ENCODE data around the gene CACNA1S.

CACNA1S gene

GRCh38 chr1:201100169-201100930 is 11.9 kb downstream of the CACNA1S start:
- TF ChIP-seq POLR2A (IDR thresholded peaks at IDR 0.05; ENCODE audit: low read depth, low read length): no peak
- FAIRE-seq (no peak), DNase-seq (ENCODE audit: insufficient read length, low spot score) (no peak)

GRCh38 chr1:201098992-201099677 is 13.1 kb downstream of the CACNA1S start:
- no peak for DNase-seq (ENCODE audit: insufficient read length, low spot score)
- TF ChIP-seq POLR2A (IDR thresholded peaks at IDR 0.05; ENCODE audit: low read depth, low read length): no peak
- FAIRE-seq: no peak

GRCh38 chr1:201096977-201097856 is 15.0 kb downstream of the CACNA1S start:
- DNase-seq (ENCODE audit: insufficient read length, low spot score): no peak
- TF ChIP-seq POLR2A (IDR thresholded peaks at IDR 0.05; ENCODE audit: low read depth, low read length): no peak
- no peak for FAIRE-seq

- TF ChIP-seq POLR2A (IDR thresholded peaks at IDR 0.05; ENCODE audit: low read depth, low read length): no peak
- no peak for FAIRE-seq
- DNase-seq (ENCODE audit: insufficient read length, low spot score): no peak
These were observed 16.2 kb downstream of the CACNA1S start for GRCh38 chr1:201096041-201096461.

DNA sequence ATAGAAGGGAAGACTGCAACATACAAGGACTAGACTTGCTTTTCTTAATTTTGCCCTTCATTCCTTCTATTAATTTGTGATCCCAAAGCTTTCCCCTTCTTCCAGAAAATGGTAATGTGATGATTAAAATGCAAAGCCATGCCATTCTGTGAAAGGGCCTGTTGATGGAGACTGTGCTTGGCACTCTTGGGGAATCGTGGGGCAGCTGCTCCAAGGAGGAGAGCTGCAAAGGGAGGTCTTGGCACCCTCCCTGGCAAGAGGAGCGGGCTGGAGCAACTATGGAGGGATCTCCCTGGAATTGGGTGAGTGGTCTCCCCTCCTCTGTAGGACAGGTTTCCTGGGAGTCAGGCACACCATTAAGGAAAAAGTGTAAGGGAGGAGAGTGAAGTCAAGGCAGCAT is 16.6 kb downstream of the CACNA1S start:
- DNase-seq (ENCODE audit: insufficient read length, low spot score) (no peak), FAIRE-seq (no peak)
- TF ChIP-seq POLR2A (IDR thresholded peaks at IDR 0.05; ENCODE audit: low read depth, low read length): no peak

DNA sequence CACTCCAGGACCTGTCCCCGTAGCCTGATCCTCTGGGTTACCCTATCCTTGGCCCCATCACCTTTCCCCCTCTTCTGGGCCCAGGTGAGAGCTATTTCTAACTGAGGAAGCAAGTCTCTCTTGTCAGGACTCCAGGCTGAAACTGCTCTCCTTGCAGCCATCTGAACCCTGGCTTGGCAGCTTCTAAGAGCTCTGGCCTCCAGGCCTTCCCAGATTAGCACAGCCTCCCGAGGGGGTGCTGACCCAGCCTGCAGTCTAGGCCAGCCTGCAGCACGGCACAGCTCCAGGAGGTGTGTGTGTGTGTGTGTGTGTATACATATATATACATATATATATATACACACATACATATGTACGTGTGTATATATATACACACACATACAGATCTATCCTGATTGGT is 17.4 kb downstream of the CACNA1S start:
- TF ChIP-seq POLR2A (IDR thresholded peaks at IDR 0.05; ENCODE audit: low read depth, low read length): no peak
- DNase-seq (ENCODE audit: insufficient read length, low spot score) (no peak), FAIRE-seq (no peak)

DNA sequence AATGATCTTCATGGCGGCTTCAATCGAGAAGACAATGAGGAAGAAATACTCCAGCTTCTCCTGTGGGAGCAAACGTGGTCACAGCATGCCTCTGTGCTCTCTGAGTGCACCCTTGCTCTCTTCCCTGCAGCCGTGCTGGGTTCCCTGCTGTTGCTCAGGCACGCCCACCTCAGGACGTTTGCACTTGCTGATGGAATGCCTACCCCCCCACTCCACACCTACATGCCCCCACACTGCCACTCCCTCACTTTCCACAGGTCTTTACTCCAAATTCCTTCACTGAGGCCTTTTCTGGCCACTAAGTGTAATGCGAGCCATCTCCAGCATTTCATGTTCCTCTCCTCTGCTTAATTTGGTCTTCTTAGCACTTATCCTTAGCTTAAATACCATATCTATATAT is 18.3 kb downstream of the CACNA1S start:
- DNase-seq (ENCODE audit: insufficient read length, low spot score) (no peak), FAIRE-seq (no peak)
- TF ChIP-seq POLR2A (IDR thresholded peaks at IDR 0.05; ENCODE audit: low read depth, low read length): no peak

DNA sequence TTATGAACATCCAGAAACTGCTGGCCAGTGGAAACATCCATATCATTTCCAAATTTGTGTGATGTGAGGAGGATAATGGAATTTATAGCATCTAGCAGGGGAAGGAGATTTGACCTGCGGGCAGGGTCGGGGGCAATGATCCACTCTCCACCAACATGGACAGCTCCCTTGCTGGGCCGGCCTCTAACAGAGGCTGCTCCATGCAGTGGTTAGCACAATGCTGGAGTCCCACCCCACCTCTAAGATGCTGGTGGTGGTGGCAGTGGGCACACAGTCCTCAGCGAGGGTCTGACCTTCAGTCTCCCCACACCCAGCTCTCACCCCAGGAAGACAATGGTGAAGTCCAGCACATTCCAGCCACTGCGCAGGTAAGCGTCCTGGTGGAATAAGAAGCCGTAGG is 18.7 kb downstream of the CACNA1S start:
- no peak for FAIRE-seq
- DNase-seq (ENCODE audit: insufficient read length, low spot score): no peak
- TF ChIP-seq POLR2A (IDR thresholded peaks at IDR 0.05; ENCODE audit: low read depth, low read length): no peak

DNA sequence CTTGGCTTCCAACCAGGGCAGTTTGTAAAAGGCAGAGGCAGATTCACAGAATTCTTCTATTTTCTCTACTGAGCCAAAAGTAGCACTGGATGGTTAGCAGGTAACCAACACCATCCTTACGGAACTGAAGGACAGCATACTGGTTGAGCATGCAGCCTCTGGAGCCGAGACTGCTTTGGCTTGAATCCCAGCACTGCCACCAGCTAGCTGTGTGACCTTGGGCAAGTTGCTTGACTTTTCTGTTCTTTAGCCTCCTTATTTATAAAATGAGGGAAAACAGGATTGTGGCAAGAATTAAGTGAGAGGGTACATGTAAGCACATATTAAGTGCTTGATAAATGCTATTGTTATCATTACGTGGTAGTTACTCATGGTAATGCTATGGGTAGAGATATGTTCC is 19.5 kb downstream of the CACNA1S start:
- FAIRE-seq: no peak
- TF ChIP-seq POLR2A (IDR thresholded peaks at IDR 0.05; ENCODE audit: low read depth, low read length): no peak
- no peak for DNase-seq (ENCODE audit: insufficient read length, low spot score)

DNA sequence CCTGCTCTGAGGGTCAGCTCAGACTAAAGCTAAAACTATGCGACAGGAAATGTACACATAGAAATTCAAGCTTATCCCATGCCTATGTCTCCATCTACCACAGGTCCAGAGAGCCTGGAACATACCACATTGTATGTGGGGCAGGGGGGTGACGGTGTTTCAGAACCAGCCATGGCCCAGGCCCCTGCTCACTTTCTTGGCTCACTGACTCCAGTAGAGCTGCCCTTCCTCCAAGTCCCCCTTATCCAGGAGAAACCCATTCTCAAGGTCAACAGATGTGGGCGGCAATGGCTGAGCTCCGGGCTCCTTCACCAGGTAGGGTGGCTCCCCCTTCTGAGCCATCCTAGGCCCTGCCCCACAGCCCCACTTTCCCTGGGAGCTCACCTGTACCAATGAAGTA is 21.0 kb downstream of the CACNA1S start:
- no peak for TF ChIP-seq POLR2A (IDR thresholded peaks at IDR 0.05; ENCODE audit: low read depth, low read length)
- DNase-seq (ENCODE audit: insufficient read length, low spot score) (no peak), FAIRE-seq (no peak)

- no peak for FAIRE-seq
These were observed 21.7 kb downstream of the CACNA1S start for GRCh38 chr1:201090541-201090940.

DNA sequence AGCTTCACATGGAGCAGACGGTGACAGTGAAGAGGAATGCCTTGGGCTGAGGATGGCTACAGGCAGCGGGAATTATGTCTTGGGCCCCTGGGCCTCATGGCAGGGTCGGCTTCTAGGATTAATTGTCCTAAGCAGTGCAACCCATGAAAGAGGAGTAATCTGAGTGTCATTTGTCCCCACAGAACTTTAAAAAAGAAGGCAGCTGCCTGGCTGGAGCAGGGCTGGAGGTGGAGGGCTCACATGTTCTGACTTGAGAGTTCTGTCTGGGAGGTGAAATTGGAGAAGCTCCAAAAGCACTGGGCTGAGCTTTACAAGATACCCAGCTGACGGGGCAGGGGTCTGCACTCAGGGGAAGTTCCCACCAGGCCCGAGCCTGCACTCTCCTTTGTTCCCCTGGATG is 22.6 kb downstream of the CACNA1S start:
- DNase-seq (ENCODE audit: insufficient read length, low spot score) (no peak), FAIRE-seq (no peak)
- TF ChIP-seq POLR2A (IDR thresholded peaks at IDR 0.05; ENCODE audit: low read depth, low read length): no peak

More at GRCh38 chr1:201090541-201090940, 21.7 kb downstream of the CACNA1S start:
- TF ChIP-seq POLR2A (IDR thresholded peaks at IDR 0.05; ENCODE audit: low read depth, low read length): no peak
- DNase-seq (ENCODE audit: insufficient read length, low spot score): no peak

DNA sequence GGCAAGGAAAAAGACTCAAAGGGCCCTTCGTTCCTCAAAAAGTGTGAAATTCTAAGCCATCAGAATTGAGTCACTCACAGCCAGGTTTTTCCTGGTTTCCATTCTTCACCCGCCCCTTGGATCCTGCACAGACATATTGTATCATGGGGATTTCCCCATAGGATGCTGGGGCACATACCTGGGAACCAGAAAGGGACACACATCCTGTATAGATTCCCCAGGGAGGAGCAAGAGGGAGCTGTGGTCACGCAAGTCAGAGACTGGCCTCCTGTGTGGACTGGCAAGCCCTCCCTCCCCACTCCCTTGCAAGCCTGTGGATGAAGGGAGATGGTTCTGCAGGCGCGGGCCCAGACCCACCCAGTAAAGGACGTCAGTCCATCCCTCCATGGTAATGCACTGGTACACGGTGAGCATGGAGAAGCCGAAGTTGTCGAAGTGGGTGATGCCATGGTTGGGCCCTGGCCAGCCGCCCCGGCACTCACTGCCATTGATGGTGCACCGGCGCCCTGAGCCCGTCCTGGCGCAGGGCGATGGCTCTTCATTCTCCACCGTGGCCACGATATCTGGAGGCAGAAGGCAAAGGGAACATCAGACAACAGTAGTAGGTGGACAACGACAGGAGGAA is 23.2 kb downstream of the CACNA1S start:
- no peak for TF ChIP-seq POLR2A (IDR thresholded peaks at IDR 0.05; ENCODE audit: low read depth, low read length)
- FAIRE-seq (no peak), DNase-seq (ENCODE audit: insufficient read length, low spot score) (no peak)

DNA sequence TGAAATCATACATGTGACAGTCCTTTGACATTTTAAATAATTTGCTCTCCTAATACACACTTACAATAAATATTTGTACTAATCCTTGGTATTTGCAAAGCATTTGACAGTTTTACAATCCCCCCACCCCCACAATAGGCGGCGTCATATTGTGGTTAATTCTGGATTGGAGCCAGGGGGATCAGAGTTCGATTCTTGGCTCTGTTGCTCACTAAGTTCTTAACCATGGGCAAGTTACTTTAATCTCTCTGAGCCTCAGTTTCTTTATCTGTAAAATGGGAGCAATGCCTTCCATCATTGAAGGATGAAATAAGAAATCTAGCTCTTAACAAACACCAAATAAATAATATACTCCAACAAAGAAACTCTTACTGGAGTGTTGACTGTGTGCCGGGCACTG is 23.8 kb downstream of the CACNA1S start:
- no peak for FAIRE-seq
- no peak for TF ChIP-seq POLR2A (IDR thresholded peaks at IDR 0.05; ENCODE audit: low read depth, low read length)

More for the DNA sequence above, 23.8 kb downstream of the CACNA1S start:
- DNase-seq (ENCODE audit: insufficient read length, low spot score): no peak

Data from H54 (cell line).